ENCODE data around the gene ETFDH. TPM values are rescaled to one million over a fixed set of nuclear protein-coding genes. Genes with fewer than 3 reads are reported as not detected.
A peak's percentile ranks its signal among the peaks of the same experiment; 100 is the strongest.

ETFDH gene
- total and polyA plus RNA-seq, 9 of the 15 experiments (the other 6 are each of a cell fraction or from before 2014, with no cell fraction given) = 14.6 to 33.6 (median 25.9) TPM

- TF ChIP-seq CREB1 (IDR thresholded peaks at IDR 0.05) = peak; percentile 48
- TF ChIP-seq CREB1 (CRISPR knock-in tag; IDR thresholded peaks at IDR 0.05) = peak; percentile 75
- no peak for TF ChIP-seq POLR3G (IDR thresholded peaks at IDR 0.05; ENCODE audit: extremely low read depth, insufficient read length, insufficient replicate concordance)
- TF ChIP-seq ZNF77 (CRISPR knock-in tag; IDR thresholded peaks at IDR 0.05) = no peak
- TF ChIP-seq BDP1 (IDR thresholded peaks at IDR 0.05; ENCODE audit: insufficient read depth, insufficient read length) = no peak
- TF ChIP-seq ATF1 (CRISPR knock-in tag; IDR thresholded peaks at IDR 0.05) = no peak
- TF ChIP-seq ATF1 (tag; IDR thresholded peaks at IDR 0.05) = peak; percentile 68
- peak; percentile 58 to 72; a peak in 1 of 4 replicates for TF ChIP-seq UBTF (IDR thresholded peaks at IDR 0.05; ENCODE audit: borderline replicate concordance in 1 of 2, low read depth in 2 of 2, low read length in 2 of 2)
- TF ChIP-seq BACH1 (tag; IDR thresholded peaks at IDR 0.05) = no peak
- TF ChIP-seq HDAC6 (IDR thresholded peaks at IDR 0.05; ENCODE audit: low read depth, low read length) = no peak
- TF ChIP-seq, protein P1, sequence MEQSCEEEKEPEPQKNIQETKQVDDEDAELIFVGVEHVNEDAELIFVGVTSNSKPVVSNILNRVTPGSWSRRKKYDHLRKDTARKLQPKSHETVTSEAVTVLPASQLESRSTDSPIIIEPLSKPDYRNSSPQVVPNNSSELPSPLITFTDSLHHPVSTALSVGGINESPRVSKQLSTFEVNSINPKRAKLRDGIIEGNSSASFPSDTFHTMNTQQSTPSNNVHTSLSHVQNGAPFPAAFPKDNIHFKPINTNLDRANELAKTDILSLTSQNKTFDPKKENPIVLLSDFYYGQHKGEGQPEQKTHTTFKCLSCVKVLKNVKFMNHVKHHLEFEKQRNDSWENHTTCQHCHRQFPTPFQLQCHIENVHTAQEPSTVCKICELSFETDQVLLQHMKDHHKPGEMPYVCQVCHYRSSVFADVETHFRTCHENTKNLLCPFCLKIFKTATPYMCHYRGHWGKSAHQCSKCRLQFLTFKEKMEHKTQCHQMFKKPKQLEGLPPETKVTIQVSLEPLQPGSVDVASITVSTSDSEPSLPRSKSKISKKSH (CRISPR knock-in tag; IDR thresholded peaks at IDR 0.05) = no peak
- TF ChIP-seq PTRF (tag; IDR thresholded peaks at IDR 0.05) = no peak
- TF ChIP-seq TAF9B (IDR thresholded peaks at IDR 0.05; ENCODE audit: partially characterized antibody) = peak; percentile 80
- TF ChIP-seq JUN (IDR thresholded peaks at IDR 0.05; ENCODE audit: borderline replicate concordance, low read depth, low read length) = peak; percentile 60; the same call in 1 of the 2 replicates
- TF ChIP-seq JUN (CRISPR knock-in tag; IDR thresholded peaks at IDR 0.05; ENCODE audit: borderline replicate concordance) = no peak
- TF ChIP-seq DACH1 (IDR thresholded peaks at IDR 0.05; ENCODE audit: partially characterized antibody) = no peak
- no peak; the same call in 1 of the 2 replicates for TF ChIP-seq ZNF24 (IDR thresholded peaks at IDR 0.05)
- peak; percentile 80; the same call in 1 of the 2 replicates for TF ChIP-seq ZNF232 (CRISPR knock-in tag; IDR thresholded peaks at IDR 0.05)
- no peak for TF ChIP-seq ZNF780A (CRISPR knock-in tag; IDR thresholded peaks at IDR 0.05)
- no peak for TF ChIP-seq RFX1 (IDR thresholded peaks at IDR 0.05)
- TF ChIP-seq NUFIP1 (IDR thresholded peaks at IDR 0.05; ENCODE audit: partially characterized antibody) = no peak
- TF ChIP-seq, protein P2, sequence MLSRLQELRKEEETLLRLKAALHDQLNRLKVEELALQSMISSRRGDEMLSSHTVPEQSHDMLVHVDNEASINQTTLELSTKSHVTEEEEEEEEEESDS (CRISPR knock-in tag; IDR thresholded peaks at IDR 0.05) = no peak
- no peak for TF ChIP-seq NFXL1 (CRISPR knock-in tag; IDR thresholded peaks at IDR 0.05)
- peak; percentile 29; the same call in 1 of the 2 replicates for TF ChIP-seq TEAD4 (IDR thresholded peaks at IDR 0.05; ENCODE audit: low read length)
- TF ChIP-seq TEAD4 (CRISPR knock-in tag; IDR thresholded peaks at IDR 0.05; ENCODE audit: borderline replicate concordance) = no peak
- TF ChIP-seq TAF7 (tag; IDR thresholded peaks at IDR 0.05) = 0 out of 2 replicates have a peak, but pooled peaks have one; percentile 21
These were observed 51.1 kb downstream of the ETFDH start, which contains the start of gene PPID (continued) for GRCh38 chr4:158722917-158723793.

Data from K562 (cell line).